ENCODE measurements around the gene ZFAND6. TPM values are rescaled to one million over a fixed set of nuclear protein-coding genes. Genes with fewer than 3 reads are reported as not detected.

Gene ZFAND6
- total RNA-seq = 100 to 1,000 TPM; 101 to 102 TPM
- polyA plus RNA-seq = 10 to 100 TPM; 47.6 to 64.1 TPM

DNA sequence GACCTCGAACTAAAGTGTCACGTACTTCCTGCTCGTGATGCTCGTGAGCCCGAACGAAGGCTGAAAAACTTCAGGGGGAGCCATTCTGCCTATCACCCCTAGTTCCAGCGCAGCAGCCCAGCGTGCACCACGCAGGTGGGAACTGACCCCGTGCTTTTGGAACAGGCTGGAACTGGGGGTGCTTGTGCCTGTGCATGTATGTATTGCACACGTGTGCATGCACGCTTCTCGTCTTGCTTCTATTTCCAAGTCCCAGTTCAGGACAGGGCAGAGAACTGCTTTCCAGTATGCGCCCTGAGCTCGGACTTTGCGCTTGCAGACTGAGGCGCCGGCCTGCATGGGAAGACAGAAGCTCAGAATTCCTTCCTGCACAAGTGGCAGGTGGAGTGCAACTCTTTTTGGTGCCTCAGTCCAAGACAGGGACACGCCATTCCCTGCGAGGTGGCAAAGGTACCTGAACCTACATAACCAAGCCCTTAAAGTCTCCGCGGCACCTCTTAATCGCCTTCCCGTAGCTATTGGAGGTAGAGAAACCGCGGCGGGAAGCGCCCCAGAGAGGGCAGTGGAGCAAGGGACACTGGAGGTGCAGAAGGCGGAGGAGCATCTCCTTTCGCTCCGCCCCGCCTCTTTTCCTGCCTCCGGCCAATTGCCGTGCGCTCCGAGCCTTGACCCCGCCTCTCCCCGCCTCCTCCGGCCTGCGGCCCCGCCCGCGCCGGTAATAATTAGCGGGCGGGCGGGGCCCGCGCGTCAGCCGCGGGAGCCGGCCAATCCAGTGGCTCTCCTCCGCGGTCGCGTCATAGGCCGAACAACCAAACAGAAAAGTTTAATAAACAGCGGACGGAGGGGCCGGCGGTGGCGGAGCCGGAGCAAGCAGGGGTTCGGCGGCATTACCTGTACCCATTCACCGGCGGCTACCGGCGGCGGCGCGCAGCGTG is at the start of gene ZFAND6:
Gene ZFAND6, plus strand, starts transcription at position 826 of the 935 bp plus-strand sequence. CDS start 60,669 bp downstream, outside the sequence.
- Histone ChIP-seq H3K27ac (ENCODE audit: low read depth in 1 of 2, low read length in 2 of 2) (peak within 1 kb of the TSS; percentile 94 to 95), H3K4me3 (ENCODE audit: low read depth in 1 of 3, low read length in 3 of 3) (peak within 1 kb of the TSS; percentile 66 to 97 (median 88)), H3K9me3 (ENCODE audit: control insufficient read depth in 4 of 4, low read length in 3 of 4) (no peaks in the 10 kb centered on the region), H3K4me1 (ENCODE audit: control insufficient read depth in 4 of 4, insufficient read depth in 4 of 4, low read length in 3 of 4) (peaks cover 0 to 26% (median 16%) of the 10 kb centered on the region in 4 donors), H3K36me3 (ENCODE audit: control insufficient read depth in 4 of 4, insufficient read depth in 3 of 4, low read depth in 1 of 4, low read length in 3 of 4) (no peaks in the 10 kb centered on the region), H3K9ac (ENCODE audit: low read depth in 1 of 2, low read length in 2 of 2) (peak within 1 kb of the TSS; percentile 90 to 97), H3K27me3 (ENCODE audit: control insufficient read depth in 4 of 4, insufficient read depth in 4 of 4, low read length in 3 of 4) (no peaks in the 10 kb centered on the region)
- TF ChIP-seq SP1 (IDR thresholded peaks at IDR 0.05) (peak; percentile 71), GABPA (IDR thresholded peaks at IDR 0.05 in 1 of 2, conservative IDR thresholded peaks at IDR 0.05 in 1 of 2) (no peak), YY1 (IDR thresholded peaks at IDR 0.05) (peak; percentile 63), TAF1 (conservative IDR thresholded peaks at IDR 0.05) (peak; percentile 75), EGR1 (IDR thresholded peaks at IDR 0.05; ENCODE audit: low read depth in 2 of 2) (no peak), RAD21 (IDR thresholded peaks at IDR 0.05) (peak; percentile 23 to 51), RXRA (IDR thresholded peaks at IDR 0.05) (peak; percentile 49 to 65), HNF4A (conservative IDR thresholded peaks at IDR 0.05) (peak; percentile 47 to 58)
- TF ChIP-seq, protein P1, sequence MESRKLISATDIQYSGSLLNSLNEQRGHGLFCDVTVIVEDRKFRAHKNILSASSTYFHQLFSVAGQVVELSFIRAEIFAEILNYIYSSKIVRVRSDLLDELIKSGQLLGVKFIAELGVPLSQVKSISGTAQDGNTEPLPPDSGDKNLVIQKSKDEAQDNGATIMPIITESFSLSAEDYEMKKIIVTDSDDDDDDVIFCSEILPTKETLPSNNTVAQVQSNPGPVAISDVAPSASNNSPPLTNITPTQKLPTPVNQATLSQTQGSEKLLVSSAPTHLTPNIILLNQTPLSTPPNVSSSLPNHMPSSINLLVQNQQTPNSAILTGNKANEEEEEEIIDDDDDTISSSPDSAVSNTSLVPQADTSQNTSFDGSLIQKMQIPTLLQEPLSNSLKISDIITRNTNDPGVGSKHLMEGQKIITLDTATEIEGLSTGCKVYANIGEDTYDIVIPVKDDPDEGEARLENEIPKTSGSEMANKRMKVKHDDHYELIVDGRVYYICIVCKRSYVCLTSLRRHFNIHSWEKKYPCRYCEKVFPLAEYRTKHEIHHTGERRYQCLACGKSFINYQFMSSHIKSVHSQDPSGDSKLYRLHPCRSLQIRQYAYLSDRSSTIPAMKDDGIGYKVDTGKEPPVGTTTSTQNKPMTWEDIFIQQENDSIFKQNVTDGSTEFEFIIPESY (IDR thresholded peaks at IDR 0.05) = no peak
- TF ChIP-seq, protein P2, sequence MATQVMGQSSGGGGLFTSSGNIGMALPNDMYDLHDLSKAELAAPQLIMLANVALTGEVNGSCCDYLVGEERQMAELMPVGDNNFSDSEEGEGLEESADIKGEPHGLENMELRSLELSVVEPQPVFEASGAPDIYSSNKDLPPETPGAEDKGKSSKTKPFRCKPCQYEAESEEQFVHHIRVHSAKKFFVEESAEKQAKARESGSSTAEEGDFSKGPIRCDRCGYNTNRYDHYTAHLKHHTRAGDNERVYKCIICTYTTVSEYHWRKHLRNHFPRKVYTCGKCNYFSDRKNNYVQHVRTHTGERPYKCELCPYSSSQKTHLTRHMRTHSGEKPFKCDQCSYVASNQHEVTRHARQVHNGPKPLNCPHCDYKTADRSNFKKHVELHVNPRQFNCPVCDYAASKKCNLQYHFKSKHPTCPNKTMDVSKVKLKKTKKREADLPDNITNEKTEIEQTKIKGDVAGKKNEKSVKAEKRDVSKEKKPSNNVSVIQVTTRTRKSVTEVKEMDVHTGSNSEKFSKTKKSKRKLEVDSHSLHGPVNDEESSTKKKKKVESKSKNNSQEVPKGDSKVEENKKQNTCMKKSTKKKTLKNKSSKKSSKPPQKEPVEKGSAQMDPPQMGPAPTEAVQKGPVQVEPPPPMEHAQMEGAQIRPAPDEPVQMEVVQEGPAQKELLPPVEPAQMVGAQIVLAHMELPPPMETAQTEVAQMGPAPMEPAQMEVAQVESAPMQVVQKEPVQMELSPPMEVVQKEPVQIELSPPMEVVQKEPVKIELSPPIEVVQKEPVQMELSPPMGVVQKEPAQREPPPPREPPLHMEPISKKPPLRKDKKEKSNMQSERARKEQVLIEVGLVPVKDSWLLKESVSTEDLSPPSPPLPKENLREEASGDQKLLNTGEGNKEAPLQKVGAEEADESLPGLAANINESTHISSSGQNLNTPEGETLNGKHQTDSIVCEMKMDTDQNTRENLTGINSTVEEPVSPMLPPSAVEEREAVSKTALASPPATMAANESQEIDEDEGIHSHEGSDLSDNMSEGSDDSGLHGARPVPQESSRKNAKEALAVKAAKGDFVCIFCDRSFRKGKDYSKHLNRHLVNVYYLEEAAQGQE (IDR thresholded peaks at IDR 0.05) = peak; percentile 69
- peak; percentile 97 for DNase-seq (ENCODE audit: low spot score)
- WGBS = under 1% methylated on average over 74 of the region's 74 CpGs

DNA sequence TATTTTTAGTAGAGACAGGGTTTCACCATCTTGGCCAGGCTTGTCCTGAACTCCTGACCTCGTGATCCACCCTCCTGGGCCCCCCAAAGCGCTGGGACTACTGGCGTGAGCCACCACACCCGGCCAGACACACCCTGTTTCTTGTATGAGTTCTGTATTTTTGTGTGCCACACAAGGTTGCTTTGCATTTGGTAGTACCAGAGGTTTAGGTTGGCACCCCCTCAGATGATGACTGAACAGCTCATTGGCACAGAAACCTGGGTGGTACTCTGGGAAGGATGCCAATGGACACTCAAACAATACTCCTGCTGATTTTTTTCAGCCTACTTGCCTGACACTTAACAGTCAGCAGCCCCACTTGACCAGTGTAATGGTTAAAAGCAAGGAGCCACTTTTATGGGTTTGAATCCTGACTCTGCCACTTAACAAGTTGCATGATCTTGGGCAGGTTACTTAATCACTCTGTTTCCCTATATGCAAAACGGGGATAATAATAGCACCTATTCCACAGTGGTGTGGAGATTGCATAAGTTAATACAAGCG is 49.3 kb upstream of the ZFAND6 start:
- TF ChIP-seq TAF1 (conservative IDR thresholded peaks at IDR 0.05) (no peak), YY1 (IDR thresholded peaks at IDR 0.05) (no peak), NR2F2 (IDR thresholded peaks at IDR 0.05) (no peak), EGR1 (IDR thresholded peaks at IDR 0.05; ENCODE audit: low read depth in 2 of 2) (no peak), RXRA (IDR thresholded peaks at IDR 0.05) (no peak), SP1 (IDR thresholded peaks at IDR 0.05) (no peak), FOXA2 (IDR thresholded peaks at IDR 0.05) (no peak), FOXA1 (IDR thresholded peaks at IDR 0.05) (no peak), RAD21 (IDR thresholded peaks at IDR 0.05) (no peak), GABPA (IDR thresholded peaks at IDR 0.05 in 1 of 2, conservative IDR thresholded peaks at IDR 0.05 in 1 of 2) (no peak), HNF4A (conservative IDR thresholded peaks at IDR 0.05) (no peak)
- TF ChIP-seq, protein P3, sequence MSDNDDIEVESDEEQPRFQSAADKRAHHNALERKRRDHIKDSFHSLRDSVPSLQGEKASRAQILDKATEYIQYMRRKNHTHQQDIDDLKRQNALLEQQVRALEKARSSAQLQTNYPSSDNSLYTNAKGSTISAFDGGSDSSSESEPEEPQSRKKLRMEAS (IDR thresholded peaks at IDR 0.05) = no peak
- TF ChIP-seq, protein P2 (IDR thresholded peaks at IDR 0.05) = no peak
- TF ChIP-seq, protein P4, sequence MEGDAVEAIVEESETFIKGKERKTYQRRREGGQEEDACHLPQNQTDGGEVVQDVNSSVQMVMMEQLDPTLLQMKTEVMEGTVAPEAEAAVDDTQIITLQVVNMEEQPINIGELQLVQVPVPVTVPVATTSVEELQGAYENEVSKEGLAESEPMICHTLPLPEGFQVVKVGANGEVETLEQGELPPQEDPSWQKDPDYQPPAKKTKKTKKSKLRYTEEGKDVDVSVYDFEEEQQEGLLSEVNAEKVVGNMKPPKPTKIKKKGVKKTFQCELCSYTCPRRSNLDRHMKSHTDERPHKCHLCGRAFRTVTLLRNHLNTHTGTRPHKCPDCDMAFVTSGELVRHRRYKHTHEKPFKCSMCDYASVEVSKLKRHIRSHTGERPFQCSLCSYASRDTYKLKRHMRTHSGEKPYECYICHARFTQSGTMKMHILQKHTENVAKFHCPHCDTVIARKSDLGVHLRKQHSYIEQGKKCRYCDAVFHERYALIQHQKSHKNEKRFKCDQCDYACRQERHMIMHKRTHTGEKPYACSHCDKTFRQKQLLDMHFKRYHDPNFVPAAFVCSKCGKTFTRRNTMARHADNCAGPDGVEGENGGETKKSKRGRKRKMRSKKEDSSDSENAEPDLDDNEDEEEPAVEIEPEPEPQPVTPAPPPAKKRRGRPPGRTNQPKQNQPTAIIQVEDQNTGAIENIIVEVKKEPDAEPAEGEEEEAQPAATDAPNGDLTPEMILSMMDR (IDR thresholded peaks at IDR 0.05; ENCODE audit: low read depth, low read length, missing input control) = no peak

More for the DNA sequence above, 49.3 kb upstream of the ZFAND6 start:
- Histone ChIP-seq H3K4me1 (ENCODE audit: control insufficient read depth in 4 of 4, insufficient read depth in 4 of 4, low read length in 3 of 4) (no peaks in the 10 kb centered on the region), H3K36me3 (ENCODE audit: control insufficient read depth in 4 of 4, insufficient read depth in 3 of 4, low read depth in 1 of 4, low read length in 3 of 4) (no peaks in the 10 kb centered on the region), H3K4me3 (ENCODE audit: low read depth in 1 of 3, low read length in 3 of 3) (no peak overlapping the region), H3K9ac (ENCODE audit: low read depth in 1 of 2, low read length in 2 of 2) (no peak overlapping the region), H3K9me3 (ENCODE audit: control insufficient read depth in 4 of 4, low read length in 3 of 4) (no peaks in the 10 kb centered on the region), H3K27me3 (ENCODE audit: control insufficient read depth in 4 of 4, insufficient read depth in 4 of 4, low read length in 3 of 4) (no peaks in the 10 kb centered on the region), H3K27ac (ENCODE audit: low read depth in 1 of 2, low read length in 2 of 2) (no peak overlapping the region)
- DNase-seq (ENCODE audit: low spot score) = no peak
- 78% methylated on average over 6 of the region's 6 CpGs for WGBS

Data from liver (tissue), 9 donors.